Esophagus (tissue), 2 donors: ENCODE measurements around the gene SLC41A2. TPM values are rescaled to one million over a fixed set of nuclear protein-coding genes. Genes with fewer than 3 reads are reported as not detected.
"Not testable (repeated sequence)": the region's sequence is repeated elsewhere in the genome, so short reads cannot be mapped to it uniquely, and the experiment has no call there.

Experiments
- H3K27ac ChIP-seq, 2 donors: one replicate each; pipeline ENCODE4 v1.5.1; 2013; ENCODE audit warnings: low read depth in 2 of 2, mild to moderate bottlenecking in 2 of 2, inconsistent platforms in 1 of 2, low read length in 1 of 2, moderate library complexity in 1 of 2
- H3K27me3 ChIP-seq, 2 donors: one replicate each; pipeline ENCODE4 v1.6.1; 2013; ENCODE audit warnings: low read length in 2 of 2, control low read depth in 1 of 2, mild to moderate bottlenecking in 1 of 2; ENCODE audit not compliant: insufficient read depth in 2 of 2, control insufficient read depth in 1 of 2
- H3K36me3 ChIP-seq, 2 donors: one replicate each; pipeline ENCODE4 v1.6.1; 2013; ENCODE audit warnings: low read length in 1 of 2; ENCODE audit not compliant: control insufficient read depth in 2 of 2, insufficient read depth in 2 of 2
- H3K4me1 ChIP-seq, 2 donors: one replicate each; pipeline ENCODE4 v1.6.1; 2013; ENCODE audit warnings: low read length in 1 of 2; ENCODE audit not compliant: control insufficient read depth in 2 of 2, insufficient read depth in 2 of 2
- H3K4me3 ChIP-seq, 2 donors: one replicate each; pipeline ENCODE4 v1.5.1; 2013; ENCODE audit warnings: low read length in 2 of 2, mild to moderate bottlenecking in 2 of 2, low read depth in 1 of 2, moderate library complexity in 1 of 2
- H3K9me3 ChIP-seq, 2 donors: one replicate each; pipeline ENCODE4 v1.6.1; 2013; ENCODE audit warnings: mild to moderate bottlenecking in 2 of 2, low read depth in 1 of 2, low read length in 1 of 2, moderate library complexity in 1 of 2; ENCODE audit not compliant: control insufficient read depth in 2 of 2, insufficient read depth in 1 of 2
- WGBS, 2 donors: extraction: QIAGEN DNeasy Blood & Tissue Kit; methylation state at CpG; one replicate each; pipeline ENCODE4 v1.1.7; 2013; 5-methylcytosine and 5-hydroxymethylcytosine counted together
- polyA plus RNA-seq, 2 donors: library from polyadenylated mRNA; stranded (reverse); fragments of 200-250 nt; gene quantifications; one replicate each; pipeline ENCODE4 v1.2.3, GENCODE V29; 2013
- donor health status: healthy with polysubstance abuse.
- donor health status: Bipolar disorder and iron deficiency.

SLC41A2 gene
- polyA plus RNA-seq, 2 donors, result 0.22 to 0.47 TPM

DNA sequence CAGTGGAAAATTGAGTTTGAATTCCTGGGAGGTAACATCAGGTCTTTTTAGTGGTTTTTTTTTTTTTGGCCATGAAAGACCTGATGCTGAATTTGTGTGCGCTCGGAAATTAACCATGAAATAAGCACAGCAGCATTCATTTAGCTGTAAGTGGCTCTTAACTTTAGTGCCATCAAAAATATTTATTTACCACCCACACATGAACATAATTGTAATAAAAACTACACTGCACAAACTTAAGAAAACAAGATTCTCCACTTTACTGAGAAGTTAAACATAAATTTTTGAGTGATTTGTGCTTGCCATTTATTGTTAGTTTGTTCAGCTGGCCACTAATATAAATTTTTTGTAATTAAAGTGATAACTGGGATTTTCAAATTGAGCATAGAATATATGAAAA is 2.4 kb downstream of the SLC41A2 start:
- Histone ChIP-seq H3K9me3 (no peaks in the 10 kb centered on the region), H3K4me3 (no peak overlapping the region), H3K27me3 (no peaks in the 10 kb centered on the region), H3K27ac (no peak overlapping the region), H3K4me1 (peaks cover 2 to 5% of the 10 kb centered on the region in 2 donors), H3K36me3 (no peaks in the 10 kb centered on the region)
- WGBS, 2 donors, result 95 to 98% methylated on average over 2 of the region's 2 CpGs

DNA sequence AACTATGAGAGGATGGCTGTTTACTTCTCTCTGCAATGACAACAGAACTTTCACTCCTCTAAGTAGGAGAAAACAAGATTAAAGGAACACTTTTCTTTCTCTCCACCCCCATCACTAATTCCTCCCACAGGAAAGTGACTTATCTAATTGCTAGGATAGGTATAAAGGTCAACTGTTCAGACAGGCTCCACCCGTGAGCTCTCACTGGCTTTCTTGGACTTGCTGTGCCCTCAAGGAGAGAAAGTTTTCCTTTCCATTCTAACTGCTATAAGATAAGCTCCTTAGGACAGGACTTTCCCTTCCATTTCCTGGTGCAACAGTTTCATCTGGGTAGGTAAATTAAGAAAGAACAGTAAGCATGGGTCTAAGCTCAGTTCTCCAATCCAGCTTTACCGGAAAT is 4.8 kb downstream of the SLC41A2 start:
- 59 to 61% methylated on average over 2 of the region's 2 CpGs for WGBS, 2 donors
- Histone ChIP-seq H3K4me1 (no peaks in the 10 kb centered on the region), H3K36me3 (no peaks in the 10 kb centered on the region), H3K27ac (no peak overlapping the region), H3K9me3 (no peaks in the 10 kb centered on the region), H3K4me3 (no peak overlapping the region), H3K27me3 (no peaks in the 10 kb centered on the region)

DNA sequence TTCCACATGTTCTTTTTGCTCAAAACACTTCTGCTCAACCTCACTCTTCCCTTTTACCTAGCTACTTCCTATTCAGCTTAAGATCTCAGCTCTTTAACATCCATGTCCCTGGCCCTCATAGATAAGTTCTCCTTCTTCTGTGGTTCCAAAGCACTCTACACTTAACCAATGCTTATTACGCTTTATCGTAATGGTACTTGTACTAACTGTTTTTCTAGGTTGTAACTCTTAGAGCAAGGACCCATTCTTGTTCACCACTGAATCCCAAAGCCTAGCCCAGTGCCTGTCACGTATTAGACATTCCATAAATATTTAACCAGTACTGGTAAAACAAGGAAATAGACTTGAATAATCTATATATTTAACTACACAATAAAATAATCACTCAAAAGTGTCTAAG is 5.3 kb downstream of the SLC41A2 start:
- Histone ChIP-seq H3K36me3 (no peaks in the 10 kb centered on the region), H3K27me3 (no peaks in the 10 kb centered on the region), H3K4me1 (no peaks in the 10 kb centered on the region), H3K9me3 (no peaks in the 10 kb centered on the region), H3K4me3 (no peak overlapping the region), H3K27ac (no peak overlapping the region)
- WGBS, 2 donors, result 62 to 92% methylated on average over 3 of the region's 3 CpGs

DNA sequence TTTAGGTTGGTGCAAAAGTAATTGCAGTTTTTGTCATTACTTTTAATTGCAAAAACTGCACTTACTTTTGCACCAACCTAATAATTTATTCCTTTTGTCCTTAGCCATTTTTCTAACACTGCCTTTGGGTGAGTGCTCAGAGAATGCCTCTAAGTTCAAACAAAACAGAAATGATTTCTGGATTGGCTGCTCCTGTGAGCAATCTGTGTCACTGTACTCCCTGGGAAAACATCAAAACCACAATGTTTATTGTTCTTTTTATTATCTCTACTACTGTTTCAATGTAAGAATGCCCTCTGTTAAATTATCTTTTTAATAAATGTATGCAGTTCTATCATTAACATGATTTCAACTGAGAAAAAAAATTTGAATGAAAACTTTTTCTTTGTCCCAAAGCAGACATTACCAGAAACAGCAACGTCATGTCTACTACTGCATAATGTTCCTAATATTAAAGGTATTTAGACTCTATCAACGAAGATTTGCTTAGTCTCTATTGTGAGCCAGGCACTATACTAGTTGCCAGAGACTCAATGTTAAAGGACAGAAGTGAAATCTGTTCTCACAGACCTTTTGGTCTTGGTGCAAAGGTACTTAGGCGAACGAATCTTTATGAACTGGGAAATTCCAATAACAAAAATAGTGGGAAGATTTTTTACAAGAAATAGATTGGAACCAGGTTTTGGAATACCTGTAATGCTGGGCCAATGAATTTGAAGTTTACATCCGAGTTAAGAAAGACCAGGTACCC is 6.2 kb downstream of the SLC41A2 start:
- Histone ChIP-seq H3K4me3 (no peak overlapping the region), H3K36me3 (no peaks in the 10 kb centered on the region), H3K27ac (no peak overlapping the region), H3K27me3 (no peaks in the 10 kb centered on the region), H3K4me1 (no peaks in the 10 kb centered on the region), H3K9me3 (no peaks in the 10 kb centered on the region)
- 68 to 85% methylated on average over 5 of the region's 5 CpGs for WGBS, 2 donors

DNA sequence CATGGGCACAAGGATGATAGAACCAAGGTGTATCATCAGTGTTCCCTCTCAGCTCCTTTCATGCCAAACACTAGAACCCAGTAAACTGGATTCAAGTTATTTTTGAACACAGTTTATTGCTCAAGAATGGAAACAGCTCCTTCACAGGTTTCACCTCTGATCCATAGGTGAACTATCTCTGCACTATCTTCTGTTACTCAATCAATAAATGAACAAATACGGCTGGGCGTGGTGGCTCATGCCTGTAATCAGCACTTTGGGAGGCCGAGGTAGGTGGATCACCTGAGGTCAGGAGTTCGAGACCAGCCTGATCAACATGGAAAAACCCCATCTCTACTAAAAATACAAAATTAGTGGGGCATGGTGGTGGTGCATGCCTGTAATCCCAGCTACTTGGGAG is 9.4 kb downstream of the SLC41A2 start:
- H3K27ac ChIP-seq, H3K4me3 ChIP-seq: not testable (repeated sequence)
- 81 to 96% methylated on average over 4 of the region's 4 CpGs for WGBS, 2 donors

DNA sequence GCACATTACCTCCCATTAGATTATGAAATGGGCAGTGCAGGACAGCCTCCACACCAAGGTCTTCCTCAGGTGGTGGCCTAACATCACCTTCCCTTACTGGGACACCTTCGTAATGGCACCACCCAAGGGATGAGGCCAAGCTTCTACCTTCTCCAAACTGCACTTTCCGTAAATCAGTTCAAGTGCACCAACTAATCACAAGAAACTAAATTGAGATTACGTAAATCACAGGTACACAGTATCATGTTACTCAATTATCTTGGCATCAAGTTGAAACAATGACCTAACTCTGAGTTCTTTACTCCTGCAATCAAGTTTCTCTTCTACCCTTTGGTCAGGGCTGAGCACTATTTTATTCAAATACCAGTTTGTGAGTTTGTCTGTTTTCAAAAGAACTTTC is 13.8 kb downstream of the SLC41A2 start:
- WGBS, 2 donors, result 82 to 97% methylated on average over 3 of the region's 3 CpGs
- Histone ChIP-seq H3K4me3 (no peak overlapping the region), H3K4me1 (no peaks in the 10 kb centered on the region), H3K27ac (no peak overlapping the region), H3K9me3 (no peaks in the 10 kb centered on the region), H3K27me3 (no peaks in the 10 kb centered on the region), H3K36me3 (no peaks in the 10 kb centered on the region)

More for the DNA sequence above, 9.4 kb downstream of the SLC41A2 start:
- H3K4me1 ChIP-seq, H3K36me3 ChIP-seq, H3K9me3 ChIP-seq, H3K27me3 ChIP-seq: not testable (repeated sequence)

DNA sequence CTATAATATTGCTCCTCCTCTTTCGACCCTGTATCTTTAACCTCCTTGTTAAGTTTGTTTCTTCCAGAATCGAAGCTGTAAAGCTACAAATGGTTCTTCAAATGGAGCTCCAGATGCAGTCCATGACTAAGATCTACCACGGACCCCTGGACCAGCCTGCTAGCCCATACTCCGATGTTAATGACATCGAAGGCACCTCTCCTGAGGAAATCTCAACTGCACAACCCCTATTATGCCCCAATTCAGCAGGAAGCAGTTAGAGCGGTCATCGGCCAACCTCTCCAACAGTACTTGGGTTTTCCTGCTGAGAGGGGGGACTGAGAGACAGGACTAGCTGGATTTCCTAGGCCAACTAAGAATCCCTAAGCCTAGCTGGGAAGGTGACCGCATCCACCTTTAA is 14.7 kb downstream of the SLC41A2 start:
- not testable (repeated sequence) for H3K27me3 ChIP-seq, H3K36me3 ChIP-seq, H3K4me1 ChIP-seq, H3K4me3 ChIP-seq, H3K9me3 ChIP-seq, H3K27ac ChIP-seq
- WGBS, 2 donors, result 90 to 95% methylated on average over 8 of the region's 8 CpGs

DNA sequence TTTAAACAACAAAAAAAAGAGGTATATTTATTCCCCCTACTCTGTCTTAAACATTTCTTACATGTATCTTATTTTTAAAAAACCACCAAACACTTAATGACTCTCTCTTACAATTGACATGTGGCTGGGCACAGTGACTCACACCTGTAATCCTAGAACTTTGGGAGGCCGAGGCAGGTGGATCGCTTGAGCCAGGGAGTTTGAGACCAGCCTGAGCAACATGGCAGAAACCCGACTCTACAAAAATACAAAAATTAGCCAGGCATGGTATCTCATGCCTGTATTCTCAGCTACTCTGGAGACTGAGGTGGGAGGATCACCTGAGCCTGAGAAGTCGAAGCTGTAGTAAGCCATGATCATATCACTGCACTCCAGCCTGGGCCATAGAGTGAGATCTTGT is 16.0 kb downstream of the SLC41A2 start:
- Histone ChIP-seq H3K4me1 (no peaks in the 10 kb centered on the region), H3K36me3 (no peaks in the 10 kb centered on the region), H3K27ac (no peak overlapping the region), H3K27me3 (no peaks in the 10 kb centered on the region), H3K4me3 (no peak overlapping the region), H3K9me3 (no peaks in the 10 kb centered on the region)
- 91 to 96% methylated on average over 4 of the region's 4 CpGs for WGBS, 2 donors

DNA sequence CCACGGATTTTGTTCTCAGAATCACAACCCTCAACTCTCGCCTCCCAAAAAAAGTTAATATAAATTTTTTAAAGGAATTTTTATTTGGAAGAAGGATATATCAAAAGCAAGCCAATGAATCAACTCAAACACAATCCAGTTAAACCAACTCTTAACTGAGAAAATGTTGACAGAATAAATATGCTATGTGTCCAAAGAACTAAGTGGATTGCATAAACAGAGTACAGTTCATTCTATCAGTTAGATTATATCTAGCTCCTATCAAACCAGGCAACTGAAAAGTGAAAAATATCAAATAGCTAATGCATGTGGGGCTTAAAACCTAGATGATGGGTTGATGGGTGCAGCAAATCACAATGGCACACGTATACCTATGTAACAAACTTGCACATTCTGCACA is 16.6 kb downstream of the SLC41A2 start:
- H3K27me3 ChIP-seq, result no peaks in the 10 kb centered on the region
- H3K36me3 ChIP-seq, result no peaks in the 10 kb centered on the region
- no peak overlapping the region for H3K27ac ChIP-seq
- no peaks in the 10 kb centered on the region for H3K9me3 ChIP-seq
- H3K4me3 ChIP-seq, result no peak overlapping the region
- WGBS, 2 donors, result 80 to 93% methylated on average over 3 of the region's 3 CpGs
- no peaks in the 10 kb centered on the region for H3K4me1 ChIP-seq

DNA sequence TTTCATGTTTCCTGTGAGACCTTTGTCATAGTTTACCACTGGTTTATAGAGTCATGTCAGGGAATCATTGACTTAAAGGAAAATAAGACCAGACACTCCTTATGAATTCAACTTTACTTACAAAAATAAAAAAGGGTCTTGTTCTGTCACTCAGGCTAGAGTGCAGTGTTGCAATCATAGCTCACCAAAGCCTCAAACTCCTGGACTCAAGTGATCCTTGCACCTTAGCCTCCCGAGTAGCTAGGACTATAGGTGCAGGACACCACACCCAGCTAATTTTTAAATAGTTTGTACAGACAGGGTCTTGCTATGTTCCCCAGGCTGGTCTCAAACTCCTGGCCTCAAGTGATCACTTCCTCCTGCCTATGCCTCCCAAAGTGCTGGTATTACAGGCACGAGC is 19.0 kb downstream of the SLC41A2 start:
- H3K27ac ChIP-seq, result no peak overlapping the region
- H3K36me3 ChIP-seq, result no peaks in the 10 kb centered on the region
- WGBS, 2 donors, result 91 to 92% methylated on average over 2 of the region's 2 CpGs
- no peaks in the 10 kb centered on the region for H3K4me1 ChIP-seq
- no peak overlapping the region for H3K4me3 ChIP-seq
- H3K9me3 ChIP-seq, result no peaks in the 10 kb centered on the region
- H3K27me3 ChIP-seq, result no peaks in the 10 kb centered on the region
